ENCODE results near the gene OAS3.

DNA sequence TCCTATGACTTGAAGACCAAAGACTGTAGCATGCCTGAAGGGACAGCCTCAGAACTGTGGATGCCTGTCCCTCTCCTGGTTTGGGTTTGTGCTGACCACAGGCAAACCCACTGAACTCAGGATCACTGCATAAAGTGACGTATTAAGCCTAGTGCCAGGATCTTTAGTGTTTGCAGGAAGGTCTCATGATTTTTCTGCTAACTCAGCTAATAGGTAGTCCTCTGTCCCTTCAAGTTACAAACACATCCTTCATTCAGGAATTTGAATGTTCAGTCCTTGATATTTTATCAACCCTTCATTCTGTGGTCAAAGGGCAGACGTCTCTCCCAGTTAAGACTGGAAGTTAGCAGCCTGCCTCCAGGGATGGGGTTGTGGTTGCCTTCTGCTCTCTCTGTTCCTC is 10.3 kb upstream of the OAS3 start:
- TF ChIP-seq, protein P1, sequence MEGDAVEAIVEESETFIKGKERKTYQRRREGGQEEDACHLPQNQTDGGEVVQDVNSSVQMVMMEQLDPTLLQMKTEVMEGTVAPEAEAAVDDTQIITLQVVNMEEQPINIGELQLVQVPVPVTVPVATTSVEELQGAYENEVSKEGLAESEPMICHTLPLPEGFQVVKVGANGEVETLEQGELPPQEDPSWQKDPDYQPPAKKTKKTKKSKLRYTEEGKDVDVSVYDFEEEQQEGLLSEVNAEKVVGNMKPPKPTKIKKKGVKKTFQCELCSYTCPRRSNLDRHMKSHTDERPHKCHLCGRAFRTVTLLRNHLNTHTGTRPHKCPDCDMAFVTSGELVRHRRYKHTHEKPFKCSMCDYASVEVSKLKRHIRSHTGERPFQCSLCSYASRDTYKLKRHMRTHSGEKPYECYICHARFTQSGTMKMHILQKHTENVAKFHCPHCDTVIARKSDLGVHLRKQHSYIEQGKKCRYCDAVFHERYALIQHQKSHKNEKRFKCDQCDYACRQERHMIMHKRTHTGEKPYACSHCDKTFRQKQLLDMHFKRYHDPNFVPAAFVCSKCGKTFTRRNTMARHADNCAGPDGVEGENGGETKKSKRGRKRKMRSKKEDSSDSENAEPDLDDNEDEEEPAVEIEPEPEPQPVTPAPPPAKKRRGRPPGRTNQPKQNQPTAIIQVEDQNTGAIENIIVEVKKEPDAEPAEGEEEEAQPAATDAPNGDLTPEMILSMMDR (IDR thresholded peaks at IDR 0.05) = no peak
- no peak for TF ChIP-seq TP53 (CRISPR knock-in tag; IDR thresholded peaks at IDR 0.05)
- TF ChIP-seq, protein P2, sequence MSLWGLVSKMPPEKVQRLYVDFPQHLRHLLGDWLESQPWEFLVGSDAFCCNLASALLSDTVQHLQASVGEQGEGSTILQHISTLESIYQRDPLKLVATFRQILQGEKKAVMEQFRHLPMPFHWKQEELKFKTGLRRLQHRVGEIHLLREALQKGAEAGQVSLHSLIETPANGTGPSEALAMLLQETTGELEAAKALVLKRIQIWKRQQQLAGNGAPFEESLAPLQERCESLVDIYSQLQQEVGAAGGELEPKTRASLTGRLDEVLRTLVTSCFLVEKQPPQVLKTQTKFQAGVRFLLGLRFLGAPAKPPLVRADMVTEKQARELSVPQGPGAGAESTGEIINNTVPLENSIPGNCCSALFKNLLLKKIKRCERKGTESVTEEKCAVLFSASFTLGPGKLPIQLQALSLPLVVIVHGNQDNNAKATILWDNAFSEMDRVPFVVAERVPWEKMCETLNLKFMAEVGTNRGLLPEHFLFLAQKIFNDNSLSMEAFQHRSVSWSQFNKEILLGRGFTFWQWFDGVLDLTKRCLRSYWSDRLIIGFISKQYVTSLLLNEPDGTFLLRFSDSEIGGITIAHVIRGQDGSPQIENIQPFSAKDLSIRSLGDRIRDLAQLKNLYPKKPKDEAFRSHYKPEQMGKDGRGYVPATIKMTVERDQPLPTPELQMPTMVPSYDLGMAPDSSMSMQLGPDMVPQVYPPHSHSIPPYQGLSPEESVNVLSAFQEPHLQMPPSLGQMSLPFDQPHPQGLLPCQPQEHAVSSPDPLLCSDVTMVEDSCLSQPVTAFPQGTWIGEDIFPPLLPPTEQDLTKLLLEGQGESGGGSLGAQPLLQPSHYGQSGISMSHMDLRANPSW (CRISPR knock-in tag; conservative IDR thresholded peaks at IDR 0.05; ENCODE audit: low read depth) = no peak
- TF ChIP-seq SMAD3 (CRISPR knock-in tag; IDR thresholded peaks at IDR 0.05; ENCODE audit: borderline replicate concordance) = no peak
- TF ChIP-seq, protein P3, sequence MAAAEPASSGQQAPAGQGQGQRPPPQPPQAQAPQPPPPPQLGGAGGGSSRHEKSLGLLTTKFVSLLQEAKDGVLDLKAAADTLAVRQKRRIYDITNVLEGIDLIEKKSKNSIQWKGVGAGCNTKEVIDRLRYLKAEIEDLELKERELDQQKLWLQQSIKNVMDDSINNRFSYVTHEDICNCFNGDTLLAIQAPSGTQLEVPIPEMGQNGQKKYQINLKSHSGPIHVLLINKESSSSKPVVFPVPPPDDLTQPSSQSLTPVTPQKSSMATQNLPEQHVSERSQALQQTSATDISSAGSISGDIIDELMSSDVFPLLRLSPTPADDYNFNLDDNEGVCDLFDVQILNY (CRISPR knock-in tag; IDR thresholded peaks at IDR 0.05) = no peak
- TF ChIP-seq, protein P4, sequence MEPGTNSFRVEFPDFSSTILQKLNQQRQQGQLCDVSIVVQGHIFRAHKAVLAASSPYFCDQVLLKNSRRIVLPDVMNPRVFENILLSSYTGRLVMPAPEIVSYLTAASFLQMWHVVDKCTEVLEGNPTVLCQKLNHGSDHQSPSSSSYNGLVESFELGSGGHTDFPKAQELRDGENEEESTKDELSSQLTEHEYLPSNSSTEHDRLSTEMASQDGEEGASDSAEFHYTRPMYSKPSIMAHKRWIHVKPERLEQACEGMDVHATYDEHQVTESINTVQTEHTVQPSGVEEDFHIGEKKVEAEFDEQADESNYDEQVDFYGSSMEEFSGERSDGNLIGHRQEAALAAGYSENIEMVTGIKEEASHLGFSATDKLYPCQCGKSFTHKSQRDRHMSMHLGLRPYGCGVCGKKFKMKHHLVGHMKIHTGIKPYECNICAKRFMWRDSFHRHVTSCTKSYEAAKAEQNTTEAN (CRISPR knock-in tag; IDR thresholded peaks at IDR 0.05) = no peak
- TF ChIP-seq, protein P5, sequence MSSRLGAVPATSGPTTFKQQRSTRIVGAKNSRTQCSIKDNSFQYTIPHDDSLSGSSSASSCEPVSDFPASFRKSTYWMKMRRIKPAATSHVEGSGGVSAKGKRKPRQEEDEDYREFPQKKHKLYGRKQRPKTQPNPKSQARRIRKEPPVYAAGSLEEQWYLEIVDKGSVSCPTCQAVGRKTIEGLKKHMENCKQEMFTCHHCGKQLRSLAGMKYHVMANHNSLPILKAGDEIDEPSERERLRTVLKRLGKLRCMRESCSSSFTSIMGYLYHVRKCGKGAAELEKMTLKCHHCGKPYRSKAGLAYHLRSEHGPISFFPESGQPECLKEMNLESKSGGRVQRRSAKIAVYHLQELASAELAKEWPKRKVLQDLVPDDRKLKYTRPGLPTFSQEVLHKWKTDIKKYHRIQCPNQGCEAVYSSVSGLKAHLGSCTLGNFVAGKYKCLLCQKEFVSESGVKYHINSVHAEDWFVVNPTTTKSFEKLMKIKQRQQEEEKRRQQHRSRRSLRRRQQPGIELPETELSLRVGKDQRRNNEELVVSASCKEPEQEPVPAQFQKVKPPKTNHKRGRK (CRISPR knock-in tag; IDR thresholded peaks at IDR 0.05; ENCODE audit: borderline replicate concordance) = no peak
- TF ChIP-seq, protein P6, sequence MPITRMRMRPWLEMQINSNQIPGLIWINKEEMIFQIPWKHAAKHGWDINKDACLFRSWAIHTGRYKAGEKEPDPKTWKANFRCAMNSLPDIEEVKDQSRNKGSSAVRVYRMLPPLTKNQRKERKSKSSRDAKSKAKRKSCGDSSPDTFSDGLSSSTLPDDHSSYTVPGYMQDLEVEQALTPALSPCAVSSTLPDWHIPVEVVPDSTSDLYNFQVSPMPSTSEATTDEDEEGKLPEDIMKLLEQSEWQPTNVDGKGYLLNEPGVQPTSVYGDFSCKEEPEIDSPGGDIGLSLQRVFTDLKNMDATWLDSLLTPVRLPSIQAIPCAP (CRISPR knock-in tag; IDR thresholded peaks at IDR 0.05) = no peak
- TF ChIP-seq, protein P7, sequence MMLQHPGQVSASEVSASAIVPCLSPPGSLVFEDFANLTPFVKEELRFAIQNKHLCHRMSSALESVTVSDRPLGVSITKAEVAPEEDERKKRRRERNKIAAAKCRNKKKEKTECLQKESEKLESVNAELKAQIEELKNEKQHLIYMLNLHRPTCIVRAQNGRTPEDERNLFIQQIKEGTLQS (CRISPR knock-in tag; conservative IDR thresholded peaks at IDR 0.05) = no peak
- no peak for TF ChIP-seq ZNF671 (CRISPR knock-in tag; IDR thresholded peaks at IDR 0.05)
- no peak for TF ChIP-seq CBFB (CRISPR knock-in tag; IDR thresholded peaks at IDR 0.05; ENCODE audit: low read depth)
- no peak for TF ChIP-seq NR3C1 (CRISPR knock-in tag; conservative IDR thresholded peaks at IDR 0.05; ENCODE audit: low read depth)
- TF ChIP-seq, protein P8, sequence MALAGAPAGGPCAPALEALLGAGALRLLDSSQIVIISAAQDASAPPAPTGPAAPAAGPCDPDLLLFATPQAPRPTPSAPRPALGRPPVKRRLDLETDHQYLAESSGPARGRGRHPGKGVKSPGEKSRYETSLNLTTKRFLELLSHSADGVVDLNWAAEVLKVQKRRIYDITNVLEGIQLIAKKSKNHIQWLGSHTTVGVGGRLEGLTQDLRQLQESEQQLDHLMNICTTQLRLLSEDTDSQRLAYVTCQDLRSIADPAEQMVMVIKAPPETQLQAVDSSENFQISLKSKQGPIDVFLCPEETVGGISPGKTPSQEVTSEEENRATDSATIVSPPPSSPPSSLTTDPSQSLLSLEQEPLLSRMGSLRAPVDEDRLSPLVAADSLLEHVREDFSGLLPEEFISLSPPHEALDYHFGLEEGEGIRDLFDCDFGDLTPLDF (CRISPR knock-in tag; IDR thresholded peaks at IDR 0.05) = no peak

Data from WTC11 (cell line).